GM19455 (cell line): ENCODE measurements around the gene TCEAL5.
"Not testable (repeated sequence)": the region's sequence is repeated elsewhere in the genome, so short reads cannot be mapped to it uniquely, and the experiment has no call there.

Source experiments
- ATAC-seq: cut with Tn5 transposase; IDR thresholded peaks from one replicate; pipeline ENCODE4 v1.9.1; 2021; ENCODE audit not compliant: unreplicated experiment

Gene TCEAL5

GRCh38 chrX:103276581-103277002 lies at the start of gene TCEAL5:
TCEAL5 (minus strand) TSS chrX:103276750; CDS start chrX:103274563, 2,187 bp downstream.
- no peak for ATAC-seq

DNA sequence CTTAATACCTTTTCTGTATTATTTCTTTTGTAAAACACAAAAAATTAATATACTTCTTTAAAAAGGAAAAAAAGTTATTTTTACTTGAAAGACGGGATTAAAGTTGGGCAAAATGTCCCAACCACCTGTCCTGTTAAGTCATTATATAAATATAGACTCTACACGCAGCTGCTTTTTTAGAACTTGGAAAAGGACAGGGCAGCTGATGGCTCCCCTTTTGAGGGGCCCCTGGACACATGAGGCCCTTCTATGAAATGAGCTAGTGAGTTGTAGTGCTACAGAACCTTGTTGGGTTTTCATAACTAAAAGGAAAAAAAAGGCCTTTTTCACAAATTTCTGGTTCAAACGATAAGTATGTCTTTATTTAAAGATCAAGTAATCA lies 34.8 kb upstream of the TCEAL5 start:
- ATAC-seq, result no peak

DNA sequence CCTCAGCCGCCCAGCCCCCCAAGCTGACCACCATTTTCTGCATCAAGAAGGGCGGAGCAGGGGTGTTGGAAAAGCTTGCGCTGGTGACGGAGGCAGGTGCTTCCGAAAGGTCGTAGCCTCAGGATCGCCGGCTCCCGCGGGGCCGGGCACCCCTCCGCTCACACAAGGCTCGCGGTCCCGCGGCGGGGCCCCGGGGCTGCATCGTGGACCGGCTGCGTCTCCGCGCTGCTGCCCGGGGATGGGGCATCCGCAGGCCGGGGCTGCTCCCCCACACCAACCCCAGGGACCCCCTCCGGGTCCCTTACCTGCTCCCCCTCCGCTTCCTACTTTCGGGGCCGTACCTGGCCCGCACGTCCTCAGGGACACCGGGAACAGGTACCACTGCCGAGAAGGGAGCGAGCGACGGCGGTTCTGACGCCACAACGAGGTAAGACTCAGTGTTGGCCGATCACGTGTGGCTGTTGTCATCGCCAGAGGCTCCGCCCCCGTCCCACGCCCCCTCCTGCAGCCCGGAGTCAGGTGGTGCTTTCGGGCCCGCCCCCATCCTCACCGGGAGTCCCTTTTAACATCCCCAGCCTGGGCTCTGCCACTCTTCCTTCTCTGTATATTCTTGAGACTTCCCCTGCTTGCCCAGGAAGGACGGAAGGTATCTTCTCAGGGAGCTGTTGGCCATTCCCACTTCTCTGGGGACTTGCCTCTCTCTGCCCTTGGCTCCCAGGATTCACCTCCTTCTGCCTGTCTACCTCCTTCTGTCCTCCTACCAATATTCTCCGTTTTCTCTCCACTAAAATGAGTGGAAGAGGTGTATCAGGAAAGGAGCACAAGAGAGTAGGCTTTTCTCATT lies 34.2 kb upstream of the TCEAL5 start, which contains the start of gene BEX2:
BEX2 (minus strand) TSS at position 436 of the 844 bp plus-strand sequence. CDS start 1,014 bp downstream, outside the sequence.
- ATAC-seq, result peak; percentile 100

GRCh38 chrX:103309860-103310554 lies 33.5 kb upstream of the TCEAL5 start:
- ATAC-seq, result peak; percentile 12

GRCh38 chrX:103305666-103306065 lies 29.1 kb upstream of the TCEAL5 start:
- not testable (repeated sequence) for ATAC-seq

GRCh38 chrX:103304705-103305104 lies 28.2 kb upstream of the TCEAL5 start:
- no peak for ATAC-seq

GRCh38 chrX:103293118-103293517 lies 16.6 kb upstream of the TCEAL5 start:
- ATAC-seq, result no peak

- ATAC-seq, result no peak
Observed at GRCh38 chrX:103279624-103280023, 3.1 kb upstream of the TCEAL5 start.

DNA sequence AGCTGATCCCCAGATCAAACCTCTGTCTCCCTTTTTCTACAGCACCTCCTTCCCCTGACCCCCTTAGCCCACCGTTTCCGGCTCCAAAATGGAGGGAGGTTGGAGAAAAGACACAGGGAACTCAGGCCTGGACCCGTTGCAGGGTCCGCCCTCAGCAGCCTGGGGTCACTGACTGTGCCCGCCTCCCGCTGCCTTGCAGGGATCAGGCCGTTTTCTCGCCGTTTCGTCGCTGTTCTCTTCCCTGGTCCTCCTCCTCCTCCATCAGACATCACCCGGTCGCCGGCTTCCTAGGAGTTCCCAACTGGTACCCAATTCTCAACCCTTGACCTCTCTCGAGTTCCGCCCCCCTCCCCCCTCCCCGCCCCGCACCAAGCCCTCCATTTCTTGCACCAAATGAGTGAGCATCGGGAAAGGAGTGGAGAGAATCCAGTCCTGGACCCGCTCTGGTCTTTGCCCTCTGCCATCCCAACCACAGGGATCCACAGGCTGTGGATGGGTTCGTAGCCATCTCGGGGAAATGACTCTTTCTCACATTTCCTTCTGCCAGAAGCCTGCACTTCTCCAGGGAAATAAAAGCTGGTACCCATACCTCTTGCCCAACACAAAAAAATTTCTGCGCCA lies 493 bp downstream of the TCEAL5 start:
- ATAC-seq, result no peak

DNA sequence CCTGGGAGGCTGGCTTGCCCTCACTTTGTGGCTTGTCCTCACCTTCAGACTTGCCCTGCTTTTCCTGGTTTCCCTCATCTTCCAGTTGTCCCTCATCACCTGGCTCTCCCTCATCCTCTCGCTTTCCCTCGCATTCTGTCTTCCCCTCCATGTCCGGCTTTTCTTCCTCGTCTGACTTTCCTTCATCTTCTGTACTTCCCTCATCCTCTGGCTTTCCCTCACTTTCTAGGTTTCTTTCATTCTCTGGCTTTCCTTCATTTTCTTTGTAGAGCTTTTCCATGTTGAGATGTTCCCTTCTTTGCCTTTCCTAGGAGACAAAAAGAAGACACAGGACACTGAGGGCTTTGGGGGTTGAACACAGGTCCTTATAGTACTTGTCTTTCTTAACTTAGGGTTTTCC lies 2.3 kb downstream of the TCEAL5 start:
- no peak for ATAC-seq

DNA sequence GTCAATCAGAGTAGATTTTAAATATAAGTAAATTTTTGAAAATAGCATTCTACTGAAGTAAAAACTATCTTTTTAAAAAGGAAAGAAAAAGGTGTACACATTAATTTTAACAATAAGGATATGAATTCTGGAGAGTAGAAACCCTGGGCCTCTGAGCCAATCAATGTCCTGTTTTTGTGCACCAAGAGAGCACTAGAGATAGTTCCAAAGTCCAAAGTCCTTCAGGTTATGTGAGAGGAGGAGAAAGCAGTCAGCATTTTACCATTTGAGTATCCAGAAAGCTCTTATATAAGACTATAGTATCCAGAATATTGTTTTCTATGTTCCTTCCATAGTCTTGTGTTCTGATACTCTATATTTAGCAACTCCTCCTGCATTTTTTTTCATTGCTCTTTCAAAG lies 18.3 kb downstream of the TCEAL5 start:
- no peak for ATAC-seq

DNA sequence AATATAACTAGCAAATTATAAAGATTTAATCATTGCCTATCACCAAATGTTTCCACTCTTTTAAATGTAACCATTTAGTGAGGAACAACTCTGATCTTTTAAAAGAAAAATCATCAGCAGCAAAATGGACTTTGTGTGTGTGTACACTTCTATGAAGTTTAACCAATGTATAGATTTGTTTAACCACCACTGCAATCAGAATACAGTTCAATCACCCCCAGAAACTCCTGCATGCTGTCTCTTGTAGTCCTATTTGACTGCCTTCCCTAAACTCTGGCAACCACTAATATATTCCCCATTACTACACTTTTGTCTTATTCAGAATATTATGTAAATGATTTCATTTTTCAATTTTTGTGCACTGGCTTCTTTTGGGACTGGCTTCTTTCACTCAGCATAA lies 19.9 kb downstream of the TCEAL5 start:
- ATAC-seq, result no peak

DNA sequence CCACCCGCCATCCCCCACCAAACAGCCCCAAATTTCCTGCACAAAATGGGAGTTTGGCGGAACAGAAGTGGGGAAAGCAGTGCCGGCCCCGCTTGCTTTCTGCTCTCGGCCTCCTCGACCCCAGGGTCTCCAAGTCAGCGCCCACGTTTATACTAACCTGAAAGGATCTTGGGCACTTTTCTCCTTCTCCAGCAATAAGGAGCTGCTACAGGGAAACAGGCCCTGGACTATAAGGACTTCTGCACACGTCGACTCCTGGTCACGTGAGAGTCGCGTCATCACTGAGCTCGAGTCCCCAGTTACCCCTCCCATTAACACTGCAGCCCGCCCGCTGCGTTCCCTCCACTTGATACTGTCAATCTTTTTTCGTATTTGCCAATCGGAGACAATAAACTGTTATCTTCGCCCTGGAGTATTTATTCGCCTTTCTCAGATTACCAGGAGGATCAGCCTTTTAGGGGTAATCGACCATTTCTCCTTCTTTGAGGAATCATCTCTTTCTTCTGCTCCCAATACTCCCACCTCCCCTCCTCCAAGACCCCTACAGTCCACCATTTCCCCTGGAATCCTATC lies 21.5 kb downstream of the TCEAL5 start, which contains the start of gene TCEAL8:
TCEAL8 (minus strand) TSS at position 235 of the 573 bp plus-strand sequence. CDS start 1,176 bp downstream, outside the sequence.
- ATAC-seq, result peak; percentile 97

- ATAC-seq, result peak; percentile 46
Observed at GRCh38 chrX:103254171-103254824, 22.3 kb downstream of the TCEAL5 start.

DNA sequence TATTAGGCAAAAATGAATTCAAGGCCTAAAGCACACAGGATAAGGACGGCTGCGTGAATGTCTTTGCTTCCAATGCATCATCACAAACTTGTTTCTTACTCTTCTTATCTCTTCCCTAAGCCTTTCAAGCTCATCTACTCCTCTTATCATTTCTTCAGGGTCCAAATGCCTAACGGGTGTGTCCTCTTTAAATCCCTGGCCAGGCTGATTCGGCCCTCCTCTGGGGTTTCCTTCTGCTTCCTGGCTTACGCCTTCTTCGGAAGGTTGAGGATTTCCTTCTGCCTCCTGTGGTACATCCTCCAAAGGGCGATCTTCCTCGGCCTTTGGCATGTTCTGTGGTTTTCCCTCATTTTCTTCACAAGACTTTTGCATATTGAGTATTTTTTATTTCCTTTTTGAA lies 22.9 kb downstream of the TCEAL5 start:
- no peak for ATAC-seq

DNA sequence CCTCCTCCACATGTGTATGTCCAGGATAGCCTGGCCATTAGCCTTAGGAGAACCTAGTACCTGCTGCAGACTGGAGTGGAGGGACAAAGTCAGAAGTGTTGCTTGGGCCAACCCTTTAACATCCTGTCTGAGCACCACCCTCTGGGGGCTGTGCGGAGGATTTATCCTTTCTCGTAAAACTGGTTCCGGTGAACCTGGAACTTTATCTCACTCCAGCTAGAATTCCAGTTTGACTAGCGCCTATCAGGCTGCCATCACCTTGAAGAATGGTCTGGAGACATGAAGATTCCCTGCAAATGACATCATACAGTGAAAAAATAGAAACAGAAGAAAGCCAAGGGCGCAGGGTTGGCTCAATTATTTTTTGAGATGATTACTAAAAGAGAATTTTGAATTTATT lies 25.6 kb downstream of the TCEAL5 start:
- ATAC-seq, result no peak

- no peak for ATAC-seq
Observed at GRCh38 chrX:103249805-103250204, 26.7 kb downstream of the TCEAL5 start.

DNA sequence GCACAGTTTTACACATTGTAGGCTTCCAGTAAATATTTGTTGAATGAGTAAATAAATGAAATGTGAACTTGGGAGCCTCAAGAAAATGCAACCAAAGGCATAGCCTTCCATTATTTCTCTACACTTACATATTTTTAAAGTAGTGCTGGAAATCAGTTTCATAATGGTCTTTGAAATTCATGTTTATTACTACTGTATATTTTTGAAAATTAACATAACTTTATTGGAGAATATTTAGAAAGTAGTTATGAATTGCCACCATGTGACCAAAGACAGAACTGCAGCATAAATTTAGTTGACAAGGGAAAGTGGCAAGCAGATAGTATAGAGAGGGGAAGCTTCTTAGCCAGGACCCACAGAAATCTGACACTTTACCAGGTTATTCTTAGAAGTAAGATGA lies 28.0 kb downstream of the TCEAL5 start:
- no peak for ATAC-seq

GRCh38 chrX:103240155-103240554 lies 36.4 kb downstream of the TCEAL5 start:
- no peak for ATAC-seq

- ATAC-seq, result no peak
Observed at GRCh38 chrX:103236296-103236695, 40.3 kb downstream of the TCEAL5 start.

DNA sequence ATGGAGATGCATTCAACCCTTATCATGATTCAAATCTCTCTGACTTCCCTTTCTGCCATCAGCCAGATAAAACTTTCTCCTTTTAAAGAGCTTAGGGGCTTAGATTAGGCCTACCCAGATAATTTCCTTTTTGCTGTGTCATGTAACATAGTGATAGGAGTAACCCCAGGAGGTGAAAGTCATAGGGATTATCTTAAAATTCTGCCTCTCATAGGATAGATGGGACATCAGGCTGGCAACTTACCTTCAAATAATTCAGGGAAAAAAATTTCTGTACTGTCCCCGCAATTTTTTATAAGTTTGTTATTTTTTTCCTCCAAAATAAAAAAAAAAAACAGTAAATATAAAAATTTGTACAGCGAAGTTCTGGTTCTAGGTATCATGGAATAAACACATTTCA lies 40.9 kb downstream of the TCEAL5 start:
- not testable (repeated sequence) for ATAC-seq
